A673 (cell line): Measurements from ENCODE around the gene NECAB2.

Experiments
- CTCF ChIP-seq: fragments of 300-800, 200-600 bp; sonication (generic); conservative IDR thresholded peaks from 2 replicates; pipeline ENCODE4 v1.5.1; 2017; ENCODE audit warnings: low read depth, mild to moderate bottlenecking, antibody characterized with exemption, low read length, moderate library complexity, mixed read lengths
- EZH2 ChIP-seq: fragments of 200-600 bp; sonication (generic); IDR thresholded peaks from 2 replicates; pipeline ENCODE4 v1.6.1; 2017; ENCODE audit warnings: borderline replicate concordance, low read depth, mild to moderate bottlenecking, mixed read lengths, antibody characterized with exemption, low read length; ENCODE audit not compliant: poor library complexity, severe bottlenecking

GRCh38 chr16:84047206-84047605 is 79.2 kb downstream of the NECAB2 start:
- TF ChIP-seq CTCF, result no peak
- TF ChIP-seq EZH2, result no peak
